ENCODE results near the gene MPPED2. TPM values are rescaled to one million over a fixed set of nuclear protein-coding genes. Genes with fewer than 3 reads are reported as not detected.

Gene MPPED2
- total RNA-seq, 4 donors from 2014 or later, result 1.1 to 2.0 (median 1.9) TPM; not detected in 1

DNA sequence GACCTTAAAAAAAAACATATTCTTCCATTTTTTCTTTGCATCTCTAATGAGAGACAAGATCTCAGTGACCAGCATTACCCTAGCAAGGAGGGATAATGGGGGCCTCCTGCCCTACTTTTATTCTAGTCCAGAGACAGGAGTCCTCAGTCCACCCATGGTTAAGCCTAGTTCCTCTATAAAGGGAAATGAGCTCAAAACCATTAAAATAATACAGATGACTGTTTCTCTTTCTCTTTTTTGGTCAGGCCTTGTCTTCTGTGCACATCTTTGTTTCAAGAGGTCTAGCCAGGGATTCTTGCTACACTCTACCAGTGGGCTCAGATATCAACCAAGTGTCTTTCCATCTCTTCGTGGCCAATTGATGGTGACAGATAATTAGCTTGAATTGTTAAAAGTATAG, 73.1 kb downstream of the MPPED2 start:
- DNase-seq (ENCODE audit: low spot score in 2 of 2), result no peak
- H3K27me3 ChIP-seq, result no peaks in the 10 kb centered on the region
- TF ChIP-seq POLR2AphosphoS5 (IDR thresholded peaks at IDR 0.05) (no peak), POLR2A (IDR thresholded peaks at IDR 0.05) (no peak), EP300 (IDR thresholded peaks at IDR 0.05) (no peak)
- TF ChIP-seq, protein P1, sequence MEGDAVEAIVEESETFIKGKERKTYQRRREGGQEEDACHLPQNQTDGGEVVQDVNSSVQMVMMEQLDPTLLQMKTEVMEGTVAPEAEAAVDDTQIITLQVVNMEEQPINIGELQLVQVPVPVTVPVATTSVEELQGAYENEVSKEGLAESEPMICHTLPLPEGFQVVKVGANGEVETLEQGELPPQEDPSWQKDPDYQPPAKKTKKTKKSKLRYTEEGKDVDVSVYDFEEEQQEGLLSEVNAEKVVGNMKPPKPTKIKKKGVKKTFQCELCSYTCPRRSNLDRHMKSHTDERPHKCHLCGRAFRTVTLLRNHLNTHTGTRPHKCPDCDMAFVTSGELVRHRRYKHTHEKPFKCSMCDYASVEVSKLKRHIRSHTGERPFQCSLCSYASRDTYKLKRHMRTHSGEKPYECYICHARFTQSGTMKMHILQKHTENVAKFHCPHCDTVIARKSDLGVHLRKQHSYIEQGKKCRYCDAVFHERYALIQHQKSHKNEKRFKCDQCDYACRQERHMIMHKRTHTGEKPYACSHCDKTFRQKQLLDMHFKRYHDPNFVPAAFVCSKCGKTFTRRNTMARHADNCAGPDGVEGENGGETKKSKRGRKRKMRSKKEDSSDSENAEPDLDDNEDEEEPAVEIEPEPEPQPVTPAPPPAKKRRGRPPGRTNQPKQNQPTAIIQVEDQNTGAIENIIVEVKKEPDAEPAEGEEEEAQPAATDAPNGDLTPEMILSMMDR (IDR thresholded peaks at IDR 0.05), result no peak
- no peak overlapping the region for H3K27ac ChIP-seq
- no peaks in the 10 kb centered on the region for H3K9me3 ChIP-seq
- 92% methylated on average over 1 of the region's 1 CpG for WGBS
- no peaks in the 10 kb centered on the region for H3K36me3 ChIP-seq
- H3K4me1 ChIP-seq, result no peaks in the 10 kb centered on the region
- H3K4me3 ChIP-seq, result no peak overlapping the region

DNA sequence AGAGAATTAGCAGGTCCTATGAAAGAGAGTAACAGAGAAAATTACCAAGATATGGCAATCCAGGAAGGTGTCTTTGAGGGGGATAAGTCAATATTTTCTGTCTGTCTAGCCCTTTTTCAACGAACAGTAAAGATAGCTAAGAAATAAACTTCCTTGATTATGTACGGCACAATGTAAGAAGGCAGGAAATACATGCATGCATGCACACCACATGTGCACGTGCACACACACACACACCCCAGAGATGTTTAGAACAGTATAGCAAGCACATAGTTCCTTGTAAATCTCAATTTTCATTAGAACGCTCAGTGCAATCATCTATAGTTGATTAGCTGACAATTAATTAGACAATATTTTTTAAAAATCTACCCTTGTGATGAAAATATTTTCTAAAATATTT, 74.7 kb downstream of the MPPED2 start:
- no peak for TF ChIP-seq POLR2AphosphoS5 (IDR thresholded peaks at IDR 0.05)
- no peak for TF ChIP-seq EP300 (IDR thresholded peaks at IDR 0.05)
- TF ChIP-seq, protein P1 (IDR thresholded peaks at IDR 0.05), result no peak
- no peak for TF ChIP-seq POLR2A (IDR thresholded peaks at IDR 0.05)
- Histone ChIP-seq H3K9me3 (no peaks in the 10 kb centered on the region), H3K27me3 (no peaks in the 10 kb centered on the region), H3K27ac (no peak overlapping the region), H3K4me3 (no peak overlapping the region), H3K4me1 (no peaks in the 10 kb centered on the region), H3K36me3 (no peaks in the 10 kb centered on the region)
- no peak for DNase-seq (ENCODE audit: low spot score in 2 of 2)
- 81% methylated on average over 4 of the region's 4 CpGs for WGBS

DNA sequence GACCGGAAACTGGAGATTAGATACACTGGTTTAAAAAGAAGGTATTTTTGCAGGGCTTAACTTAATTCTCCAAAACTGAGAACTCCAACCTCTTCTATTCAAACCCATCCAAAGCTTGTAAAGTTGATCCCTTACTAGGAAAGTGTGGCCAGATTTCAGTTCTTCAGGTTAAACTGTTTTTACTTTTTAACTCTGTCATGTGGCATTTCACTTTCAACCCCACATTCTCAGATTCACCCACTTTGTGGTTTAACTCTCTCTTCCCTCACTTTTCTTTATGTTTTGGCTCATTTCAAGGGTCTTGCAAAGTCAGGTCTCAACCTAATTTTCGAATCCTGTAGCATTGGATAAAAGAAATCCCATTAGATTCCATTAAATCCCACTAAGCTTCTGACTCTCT, 75.4 kb downstream of the MPPED2 start:
- 82% methylated on average over 2 of the region's 2 CpGs for WGBS
- Histone ChIP-seq H3K27ac (no peak overlapping the region), H3K4me1 (no peaks in the 10 kb centered on the region), H3K4me3 (no peak overlapping the region), H3K27me3 (no peaks in the 10 kb centered on the region), H3K36me3 (no peaks in the 10 kb centered on the region), H3K9me3 (no peaks in the 10 kb centered on the region)
- TF ChIP-seq, protein P1 (IDR thresholded peaks at IDR 0.05), result no peak
- TF ChIP-seq POLR2A (IDR thresholded peaks at IDR 0.05) (no peak), POLR2AphosphoS5 (IDR thresholded peaks at IDR 0.05) (no peak), EP300 (IDR thresholded peaks at IDR 0.05) (no peak)
- DNase-seq (ENCODE audit: low spot score in 2 of 2), result no peak

DNA sequence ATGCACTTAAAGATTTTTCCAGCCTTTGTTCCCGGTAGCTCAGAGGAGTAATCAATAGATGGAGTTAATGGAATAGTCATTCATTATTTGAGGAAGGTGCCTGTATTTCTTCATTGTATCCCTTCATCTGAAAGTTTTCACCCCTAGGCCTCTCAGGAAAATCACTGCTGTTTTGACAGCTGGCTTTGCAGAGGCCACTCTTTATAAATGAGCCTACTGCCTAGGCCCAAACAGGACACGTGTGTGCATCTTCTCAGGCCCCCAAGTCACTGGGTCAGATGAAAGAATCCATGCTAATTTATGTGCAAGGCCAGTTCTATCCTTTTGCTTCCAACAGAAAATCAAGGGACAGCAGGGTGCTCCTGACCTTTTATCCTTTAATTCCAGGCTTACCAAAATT, 76.8 kb downstream of the MPPED2 start:
- TF ChIP-seq POLR2A (IDR thresholded peaks at IDR 0.05), result no peak
- no peak for TF ChIP-seq POLR2AphosphoS5 (IDR thresholded peaks at IDR 0.05)
- TF ChIP-seq EP300 (IDR thresholded peaks at IDR 0.05), result no peak
- TF ChIP-seq, protein P1 (IDR thresholded peaks at IDR 0.05), result no peak
- H3K27me3 ChIP-seq, result no peaks in the 10 kb centered on the region
- H3K9me3 ChIP-seq, result no peaks in the 10 kb centered on the region
- 96% methylated on average over 2 of the region's 2 CpGs for WGBS
- H3K4me3 ChIP-seq, result no peak overlapping the region
- H3K4me1 ChIP-seq, result no peaks in the 10 kb centered on the region
- H3K27ac ChIP-seq, result no peak overlapping the region
- DNase-seq (ENCODE audit: low spot score in 2 of 2), result no peak
- no peaks in the 10 kb centered on the region for H3K36me3 ChIP-seq

DNA sequence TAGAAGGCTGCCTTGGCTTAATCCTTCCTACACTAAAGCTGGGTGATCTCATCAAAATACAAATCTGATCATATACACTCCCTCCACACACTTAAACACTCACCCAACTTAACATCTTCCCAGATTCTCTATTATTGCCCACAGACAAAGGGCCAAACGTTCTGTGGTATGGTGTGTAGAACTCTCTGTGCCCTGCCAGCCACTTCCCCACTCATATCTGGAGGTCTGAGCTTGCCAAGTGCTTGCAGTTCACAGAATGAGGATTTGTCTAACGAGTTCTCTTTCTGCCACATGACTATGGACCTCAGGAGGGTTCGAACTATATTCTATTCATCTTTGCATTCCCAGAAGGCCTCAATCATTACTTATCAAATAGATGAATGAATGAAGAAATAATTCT, 77.6 kb downstream of the MPPED2 start:
- Histone ChIP-seq H3K27me3 (no peaks in the 10 kb centered on the region), H3K4me3 (no peak overlapping the region), H3K4me1 (no peaks in the 10 kb centered on the region), H3K9me3 (no peaks in the 10 kb centered on the region), H3K27ac (no peak overlapping the region), H3K36me3 (no peaks in the 10 kb centered on the region)
- WGBS, result 74% methylated on average over 3 of the region's 3 CpGs
- TF ChIP-seq EP300 (IDR thresholded peaks at IDR 0.05), result no peak
- TF ChIP-seq POLR2AphosphoS5 (IDR thresholded peaks at IDR 0.05), result no peak
- TF ChIP-seq, protein P1 (IDR thresholded peaks at IDR 0.05), result no peak
- TF ChIP-seq POLR2A (IDR thresholded peaks at IDR 0.05), result no peak
- DNase-seq (ENCODE audit: low spot score in 2 of 2), result no peak
